Measurements from ENCODE around the gene DNAAF2.

GRCh38 chr14:49641697-49642129 is 6.7 kb upstream of the DNAAF2 start:
- TF ChIP-seq CTCF (conservative IDR thresholded peaks at IDR 0.05; ENCODE audit: low read depth, low read length) (no peak), EZH2 (IDR thresholded peaks at IDR 0.05; ENCODE audit: borderline replicate concordance, low read depth, low read length, poor library complexity, severe bottlenecking) (no peak)

Data from A673 (cell line).